HFF-Myc (cell line): ENCODE data around the gene HDAC4.

Source experiments
- DNase-seq: peaks from one replicate; pipeline ENCODE4 v3.0.0-alpha.2; 2011; ENCODE audit warnings: low read depth; ENCODE audit errors: extremely low read depth
- H3K4me3 ChIP-seq: replicated peaks from 2 replicates; pipeline ENCODE4 v1.5.1; 2011; ENCODE audit warnings: low read depth, mild to moderate bottlenecking, control low read depth, low read length
- CTCF ChIP-seq: IDR thresholded peaks from 2 replicates; pipeline ENCODE4 v1.5.1; 2012; ENCODE audit warnings: mild to moderate bottlenecking, low read depth, low read length, control low read depth; ENCODE audit errors: missing control alignments

Gene HDAC4

GRCh38 chr2:239292959-239293774 lies 107.7 kb downstream of the HDAC4 start:
- DNase-seq: no peak
- no peak overlapping the region for H3K4me3 ChIP-seq
- no peak for TF ChIP-seq CTCF

GRCh38 chr2:239292531-239292930 lies 108.3 kb downstream of the HDAC4 start:
- TF ChIP-seq CTCF: no peak
- no peak for DNase-seq

GRCh38 chr2:239291475-239292350 lies 109.1 kb downstream of the HDAC4 start:
- no peak for TF ChIP-seq CTCF
- DNase-seq: no peak
- no peak overlapping the region for H3K4me3 ChIP-seq

More at GRCh38 chr2:239292531-239292930, 108.3 kb downstream of the HDAC4 start:
- H3K4me3 ChIP-seq: no peak overlapping the region

GRCh38 chr2:239290618-239291474 lies 110.0 kb downstream of the HDAC4 start:
- no peak overlapping the region for H3K4me3 ChIP-seq
- no peak for DNase-seq
- TF ChIP-seq CTCF: no peak

GRCh38 chr2:239289545-239289944 lies 111.3 kb downstream of the HDAC4 start:
- H3K4me3 ChIP-seq: no peak overlapping the region
- no peak for DNase-seq
- TF ChIP-seq CTCF: no peak

GRCh38 chr2:239288951-239289511 lies 111.8 kb downstream of the HDAC4 start:
- no peak for TF ChIP-seq CTCF
- no peak for DNase-seq
- H3K4me3 ChIP-seq: no peak overlapping the region
